Caco-2 (cell line): ENCODE results near the gene VAMP2. TPM values are rescaled to one million over a fixed set of nuclear protein-coding genes. Genes with fewer than 3 reads are reported as not detected.
A peak's percentile ranks its signal among the peaks of the same experiment; 100 is the strongest.

ENCODE experiments used
- BruUV-seq: library from RNA; stranded (reverse); fragments of 400-500 nt; replicated peaks from 2 replicates; lab custom pipeline; 2021; lab: Mats Ljungman, UMichigan
- CTCF ChIA-PET: fragments of 300-600 bp; sonication (Branson Sonifier 250); formaldehyde crosslinking; loops from one replicate; lab custom pipeline; 2022; ENCODE audit warnings: antibody characterized with exemption; lab: Charles Lee
- POLR2A ChIA-PET: fragments of 300-600 bp; sonication (Branson Sonifier 250); formaldehyde crosslinking; loops from one replicate; lab custom pipeline; 2022; ENCODE audit warnings: antibody characterized with exemption; lab: Charles Lee
- DNase-seq, 2 experiments: peaks; one replicate each; pipeline versions ENCODE4 v3.0.0 to v3.0.0-alpha.2; 2020 to 2022
- H3K27me3 ChIP-seq: replicated peaks from 2 replicates; pipeline ENCODE4 v1.6.0; 2011; ENCODE audit warnings: low read length; ENCODE audit not compliant: control insufficient read depth, insufficient read depth
- H3K36me3 ChIP-seq: 2 replicates; pipeline ENCODE4 v1.5.1; 2011; ENCODE audit warnings: low read length; ENCODE audit not compliant: control insufficient read depth, insufficient read depth
- H3K4me1 ChIP-seq: fragments of 250-450 bp; sonication (Bioruptor Pico); 2 replicates; pipeline ENCODE4 v1.5.1; 2020; ENCODE audit warnings: mild to moderate bottlenecking
- H3K4me3 ChIP-seq: 2 replicates; pipeline ENCODE4 v1.5.1; 2011; ENCODE audit warnings: low read depth, mild to moderate bottlenecking, control low read depth, low read length
- H3K9me3 ChIP-seq: fragments of 250-450 bp; sonication (Bioruptor Pico); 2 replicates; pipeline ENCODE4 v1.5.1; 2020; ENCODE audit warnings: mild to moderate bottlenecking, moderate library complexity
- H3K27ac Mint-ChIP-seq: one replicate; pipeline ENCODE4 v1.8.0; 2022; ENCODE audit warnings: mixed read lengths; ENCODE audit not compliant: unreplicated experiment
- H3K27me3 Mint-ChIP-seq: one replicate; pipeline ENCODE4 v1.8.0; 2022; ENCODE audit warnings: mixed read lengths; ENCODE audit not compliant: insufficient read depth, unreplicated experiment
- H3K36me3 Mint-ChIP-seq: one replicate; pipeline ENCODE4 v1.8.0; 2022; ENCODE audit warnings: mild to moderate bottlenecking, mixed read lengths; ENCODE audit not compliant: insufficient read depth, unreplicated experiment
- H3K4me1 Mint-ChIP-seq: one replicate; pipeline ENCODE4 v1.8.0; 2022; ENCODE audit warnings: low read depth, mixed read lengths; ENCODE audit not compliant: unreplicated experiment
- H3K4me3 Mint-ChIP-seq: one replicate; pipeline ENCODE4 v1.8.0; 2022; ENCODE audit warnings: mild to moderate bottlenecking, moderate library complexity, mixed read lengths; ENCODE audit not compliant: unreplicated experiment
- H3K9me3 Mint-ChIP-seq: one replicate; pipeline ENCODE4 v1.8.0; 2022; ENCODE audit warnings: mixed read lengths; ENCODE audit not compliant: unreplicated experiment
- intact Hi-C: fragments of 100-400 bp; cut with micrococcal nuclease; formaldehyde crosslinking; loops from one replicate; pipeline ENCODE4 v1.10.0; 2022; ENCODE audit not compliant: unreplicated experiment
- total RNA-seq: library from RNA; stranded (reverse); gene quantifications from 2 replicates; pipeline ENCODE4 v1.2.3, GENCODE V29; 2022
- TF ChIP-seq, protein P1 (sequence below), 2 experiments: fragments of 200-600 bp in 1 of 2; IDR thresholded peaks; 1 replicate in 1 of 2; 2 replicates in 1 of 2; pipeline versions ENCODE4 v1.5.1 to v1.8.0; 2011 to 2022; ENCODE audit warnings: antibody characterized with exemption in 1 of 2, control low read depth in 1 of 2, inconsistent platforms in 1 of 2, low read depth in 1 of 2, low read length in 1 of 2, mild to moderate bottlenecking in 1 of 2, moderate library complexity in 1 of 2; ENCODE audit not compliant: insufficient read depth in 1 of 2, severe bottlenecking in 1 of 2, unreplicated experiment in 1 of 2

VAMP2 gene
- total RNA-seq, 1 experiment from 2014 or later, result 10.5 TPM

GRCh38 chr17:8186787-8187516, 24.2 kb upstream of the VAMP2 start:
- intact Hi-C loops, result loop anchor here (1.0 to 2.0 kb wide), 3 partner anchors 23 to 68 kb away; partner anchors contain the start of genes ALOXE3 and AURKB
- H3K27me3 ChIP-seq, result no peaks in the 10 kb centered on the region
- CTCF ChIA-PET, result no interaction called here
- Mint-ChIP-seq H3K4me3 (no peak overlapping the region), H3K27ac (no peak overlapping the region), H3K9me3 (no peaks in the 10 kb centered on the region), H3K4me1 (peaks cover 6% of the 10 kb centered on the region), H3K36me3 (no peaks in the 10 kb centered on the region), H3K27me3 (no peaks in the 10 kb centered on the region)
- BruUV-seq, result no TSS peak
- POLR2A ChIA-PET, result interaction anchor here (1.2 kb wide), 2 partner anchors 14 to 23 kb away, joined by 3 to 4 read pairs; partner anchors contain the start of gene AURKB
- H3K9me3 ChIP-seq, result no peaks in the 10 kb centered on the region
- DNase-seq, result peak; percentile 91
- H3K4me3 ChIP-seq, result peak overlapping the region; percentile 84
- peaks cover 13% of the 10 kb centered on the region for H3K4me1 ChIP-seq
- H3K36me3 ChIP-seq, result no peaks in the 10 kb centered on the region
- TF ChIP-seq, protein P1, sequence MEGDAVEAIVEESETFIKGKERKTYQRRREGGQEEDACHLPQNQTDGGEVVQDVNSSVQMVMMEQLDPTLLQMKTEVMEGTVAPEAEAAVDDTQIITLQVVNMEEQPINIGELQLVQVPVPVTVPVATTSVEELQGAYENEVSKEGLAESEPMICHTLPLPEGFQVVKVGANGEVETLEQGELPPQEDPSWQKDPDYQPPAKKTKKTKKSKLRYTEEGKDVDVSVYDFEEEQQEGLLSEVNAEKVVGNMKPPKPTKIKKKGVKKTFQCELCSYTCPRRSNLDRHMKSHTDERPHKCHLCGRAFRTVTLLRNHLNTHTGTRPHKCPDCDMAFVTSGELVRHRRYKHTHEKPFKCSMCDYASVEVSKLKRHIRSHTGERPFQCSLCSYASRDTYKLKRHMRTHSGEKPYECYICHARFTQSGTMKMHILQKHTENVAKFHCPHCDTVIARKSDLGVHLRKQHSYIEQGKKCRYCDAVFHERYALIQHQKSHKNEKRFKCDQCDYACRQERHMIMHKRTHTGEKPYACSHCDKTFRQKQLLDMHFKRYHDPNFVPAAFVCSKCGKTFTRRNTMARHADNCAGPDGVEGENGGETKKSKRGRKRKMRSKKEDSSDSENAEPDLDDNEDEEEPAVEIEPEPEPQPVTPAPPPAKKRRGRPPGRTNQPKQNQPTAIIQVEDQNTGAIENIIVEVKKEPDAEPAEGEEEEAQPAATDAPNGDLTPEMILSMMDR (IDR thresholded peaks at IDR 0.05; ENCODE audit: insufficient read depth in 1 of 2, low read depth in 1 of 2, low read length in 1 of 2, severe bottlenecking in 1 of 2, unreplicated experiment in 1 of 2), result peak in 1 of 2 experiments; percentile 37

GRCh38 chr17:8186446-8186786, 23.7 kb upstream of the VAMP2 start:
- peak overlapping the region; percentile 84 for H3K4me3 ChIP-seq
- TF ChIP-seq, protein P1 (IDR thresholded peaks at IDR 0.05; ENCODE audit: insufficient read depth in 1 of 2, low read depth in 1 of 2, low read length in 1 of 2, severe bottlenecking in 1 of 2, unreplicated experiment in 1 of 2), result no peak
- no peaks in the 10 kb centered on the region for H3K27me3 ChIP-seq
- Mint-ChIP-seq H3K36me3 (no peaks in the 10 kb centered on the region), H3K4me1 (peaks cover 6% of the 10 kb centered on the region), H3K27ac (no peak overlapping the region), H3K9me3 (no peaks in the 10 kb centered on the region), H3K4me3 (no peak overlapping the region), H3K27me3 (no peaks in the 10 kb centered on the region)
- no peaks in the 10 kb centered on the region for H3K36me3 ChIP-seq
- no peak for DNase-seq
- CTCF ChIA-PET, result no interaction called here
- peaks cover 13% of the 10 kb centered on the region for H3K4me1 ChIP-seq
- no TSS peak for BruUV-seq
- intact Hi-C loops, result loop anchor here (2.0 kb wide), 1 partner anchor 68 kb away; the partner anchor contains the start of gene ALOXE3
- H3K9me3 ChIP-seq, result no peaks in the 10 kb centered on the region
- POLR2A ChIA-PET, result interaction anchor here (1.2 kb wide), 1 partner anchor 13 kb away, joined by 5 read pairs; no protein-coding TSS in a partner anchor

- DNase-seq, result peak; percentile 71 to 84
- no TSS peak for BruUV-seq
- Histone ChIP-seq H3K4me3 (peak overlapping the region; percentile 84), H3K36me3 (no peaks in the 10 kb centered on the region), H3K4me1 (peaks cover 13% of the 10 kb centered on the region), H3K27me3 (no peaks in the 10 kb centered on the region), H3K9me3 (no peaks in the 10 kb centered on the region)
- Mint-ChIP-seq H3K9me3 (no peaks in the 10 kb centered on the region), H3K36me3 (no peaks in the 10 kb centered on the region), H3K4me3 (no peak overlapping the region), H3K4me1 (peaks cover 6% of the 10 kb centered on the region), H3K27me3 (no peaks in the 10 kb centered on the region), H3K27ac (no peak overlapping the region)
- CTCF ChIA-PET, result interaction anchor here (0.6 kb wide), 1 partner anchor 29 kb away, joined by 3 read pairs; no protein-coding TSS in a partner anchor
- intact Hi-C loops, result loop anchor here (2.0 kb wide), 1 partner anchor 67 kb away; the partner anchor contains the start of gene ALOXE3
- TF ChIP-seq, protein P1 (IDR thresholded peaks at IDR 0.05; ENCODE audit: insufficient read depth in 1 of 2, low read depth in 1 of 2, low read length in 1 of 2, severe bottlenecking in 1 of 2, unreplicated experiment in 1 of 2), result no peak
- POLR2A ChIA-PET, result interaction anchor here (0.6 to 1.2 kb wide), 2 partner anchors 12 to 103 kb away, joined by 3 to 5 read pairs; partner anchors contain the start of gene RANGRF
Measured at GRCh38 chr17:8185582-8186445, 23.1 kb upstream of the VAMP2 start.
